HG03025 (cell line): ENCODE data around the gene TBCD.

Experiments
- ATAC-seq: cut with Tn5 transposase; IDR thresholded peaks from one replicate; pipeline ENCODE4 v1.9.1; 2021; ENCODE audit warnings: mild to moderate bottlenecking, moderate library complexity; ENCODE audit not compliant: unreplicated experiment, low FRiP score

The TBCD gene

GRCh38 chr17:82787081-82787848, 35.4 kb downstream of the TBCD start:
- no peak for ATAC-seq

GRCh38 chr17:82788206-82789001, 36.5 kb downstream of the TBCD start:
- no peak for ATAC-seq

GRCh38 chr17:82789051-82789592, 37.3 kb downstream of the TBCD start:
- ATAC-seq = no peak

GRCh38 chr17:82789806-82790205, 37.9 kb downstream of the TBCD start:
- no peak for ATAC-seq

- no peak for ATAC-seq
Measured at GRCh38 chr17:82790391-82790790, 38.5 kb downstream of the TBCD start.

- no peak for ATAC-seq
Measured at GRCh38 chr17:82791532-82791931, 39.7 kb downstream of the TBCD start.

GRCh38 chr17:82793974-82794630, 42.2 kb downstream of the TBCD start:
- ATAC-seq = no peak

- no peak for ATAC-seq
Measured at GRCh38 chr17:82794781-82795482, 43.1 kb downstream of the TBCD start.

- no peak for ATAC-seq
Measured at GRCh38 chr17:82795615-82796014, 43.8 kb downstream of the TBCD start.

GRCh38 chr17:82797061-82797460, 45.2 kb downstream of the TBCD start:
- no peak for ATAC-seq

- ATAC-seq = no peak
Measured at GRCh38 chr17:82798752-82799151, 46.9 kb downstream of the TBCD start.

- ATAC-seq = no peak
Measured at GRCh38 chr17:82799591-82799990, 47.7 kb downstream of the TBCD start.

GRCh38 chr17:82800885-82801284, 49.0 kb downstream of the TBCD start:
- ATAC-seq = no peak

GRCh38 chr17:82801377-82801970, 49.6 kb downstream of the TBCD start:
- no peak for ATAC-seq

- no peak for ATAC-seq
Measured at GRCh38 chr17:82802075-82802780, 50.4 kb downstream of the TBCD start.

GRCh38 chr17:82803185-82803584, 51.3 kb downstream of the TBCD start:
- no peak for ATAC-seq

GRCh38 chr17:82803606-82804005, 51.7 kb downstream of the TBCD start:
- ATAC-seq = no peak

GRCh38 chr17:82804442-82805191, 52.8 kb downstream of the TBCD start:
- ATAC-seq = no peak

GRCh38 chr17:82805254-82805653, 53.4 kb downstream of the TBCD start:
- ATAC-seq = no peak
